ENCODE results near the gene CEACAM21. TPM values are rescaled to one million over a fixed set of nuclear protein-coding genes. Genes with fewer than 3 reads are reported as not detected.

CEACAM21 gene
- total RNA-seq, 1 experiment from 2014 or later = 0.35 TPM

GRCh38 chr19:41626877-41627276, 50.9 kb downstream of the CEACAM21 start, which contains the start of gene CEACAM4:
CEACAM4 (minus strand) TSS chr19:41627074; CDS start chr19:41626963, 111 bp downstream.
- ChIA-PET POLR2A (no interaction called here), CTCF (no interaction called here)
- Mint-ChIP-seq H3K36me3 (0 out of 2 replicates have a peak, but pooled peaks cover 3% of the 10 kb centered on the region), H3K9me3 (peaks cover 18% of the 10 kb centered on the region), H3K27ac (no peak within 1 kb of the TSS), H3K4me1 (no peaks in the 10 kb centered on the region), H3K27me3 (ENCODE audit: low read depth) (peaks cover 11% of the 10 kb centered on the region), H3K4me3 (no peak within 1 kb of the TSS)
- DNase-seq (ENCODE audit: low spot score) (no peak), ATAC-seq (no peak)
- TF ChIP-seq ETV6 (CRISPR knock-in tag; IDR thresholded peaks at IDR 0.05) (no peak), RORB (CRISPR knock-in tag; IDR thresholded peaks at IDR 0.05) (no peak), NFYB (CRISPR knock-in tag; conservative IDR thresholded peaks at IDR 0.05; ENCODE audit: low read depth) (no peak), FOXJ3 (CRISPR knock-in tag; IDR thresholded peaks at IDR 0.05; ENCODE audit: borderline replicate concordance) (no peak), OVOL2 (CRISPR knock-in tag; IDR thresholded peaks at IDR 0.05; ENCODE audit: borderline replicate concordance) (no peak), ZNF317 (CRISPR knock-in tag; IDR thresholded peaks at IDR 0.05; ENCODE audit: borderline replicate concordance, low read depth) (no peak), ZMAT4 (CRISPR knock-in tag; IDR thresholded peaks at IDR 0.05) (no peak), CBFB (CRISPR knock-in tag; IDR thresholded peaks at IDR 0.05; ENCODE audit: low read depth) (no peak), FOXK1 (CRISPR knock-in tag; IDR thresholded peaks at IDR 0.05) (no peak), CTCF (IDR thresholded peaks at IDR 0.05) (no peak), ZNF263 (CRISPR knock-in tag; IDR thresholded peaks at IDR 0.05; ENCODE audit: low read depth) (no peak), NR2C2 (CRISPR knock-in tag; IDR thresholded peaks at IDR 0.05) (no peak), PRRX2 (CRISPR knock-in tag; IDR thresholded peaks at IDR 0.05) (no peak), ZNF423 (CRISPR knock-in tag; IDR thresholded peaks at IDR 0.05) (no peak), ATF6 (CRISPR knock-in tag; IDR thresholded peaks at IDR 0.05) (no peak)

GRCh38 chr19:41627966-41628675, 52.2 kb downstream of the CEACAM21 start:
- DNase-seq (ENCODE audit: low spot score) (no peak), ATAC-seq (no peak)
- ChIA-PET POLR2A (no interaction called here), CTCF (interaction anchor here (0.9 kb wide), 1 partner anchor 19 kb away, joined by 3 read pairs; no protein-coding TSS in a partner anchor)
- H3K4me1 Mint-ChIP-seq = no peaks in the 10 kb centered on the region
- no peak overlapping the region for H3K4me3 Mint-ChIP-seq
- H3K27me3 Mint-ChIP-seq (ENCODE audit: low read depth) = peaks cover 12% of the 10 kb centered on the region
- no peak for TF ChIP-seq IRF1 (CRISPR knock-in tag; IDR thresholded peaks at IDR 0.05)
- TF ChIP-seq ZNF671 (CRISPR knock-in tag; IDR thresholded peaks at IDR 0.05) = no peak
- no peak for TF ChIP-seq CREB1 (CRISPR knock-in tag; IDR thresholded peaks at IDR 0.05)
- no peak for TF ChIP-seq CTCF (IDR thresholded peaks at IDR 0.05)
- no peak for TF ChIP-seq ZBTB43 (CRISPR knock-in tag; IDR thresholded peaks at IDR 0.05)
- TF ChIP-seq ZNF425 (CRISPR knock-in tag; conservative IDR thresholded peaks at IDR 0.05) = no peak
- no peak for TF ChIP-seq PRRX2 (CRISPR knock-in tag; IDR thresholded peaks at IDR 0.05)
- TF ChIP-seq STAT6 (CRISPR knock-in tag; conservative IDR thresholded peaks at IDR 0.05; ENCODE audit: low read depth) = no peak
- 0 out of 2 replicates have a peak, but pooled peaks cover 3% of the 10 kb centered on the region for H3K36me3 Mint-ChIP-seq
- H3K27ac Mint-ChIP-seq = no peak overlapping the region
- peaks cover 23% of the 10 kb centered on the region for H3K9me3 Mint-ChIP-seq

Measured in WTC11 (cell line).